T-cell (primary cell): ENCODE results near the gene NANOGP8. TPM values are rescaled to one million over a fixed set of nuclear protein-coding genes. Genes with fewer than 3 reads are reported as not detected.

Experiments
- ATAC-seq, 4 experiments: fragments of 200-7000 bp in 3 of 4; fragments of 150-1000 bp in 1 of 4; cut with Tn5 transposase; replicated peaks in 1 of 4; 1 replicate in 3 of 4; 2 replicates in 1 of 4; pipeline ENCODE4 v1.10.0; 2021; ENCODE audit warnings: moderate library complexity in 3 of 4, mild to moderate bottlenecking in 2 of 4, moderate number of reproducible peaks in 1 of 4
- CTCF ChIA-PET, 2 donors: fragments of 300-600 bp; sonication (Branson Sonifier 250); formaldehyde crosslinking; loops; one replicate each; lab custom pipeline; 2022; ENCODE audit warnings: antibody characterized with exemption in 2 of 2; lab: Charles Lee
- POLR2A ChIA-PET, 2 donors: fragments of 300-600 bp; sonication (Branson Sonifier 250); formaldehyde crosslinking; loops; one replicate each; lab custom pipeline; 2022; ENCODE audit warnings: antibody characterized with exemption in 2 of 2; lab: Charles Lee
- DNase-seq, 35 experiments: peaks; one replicate each; pipeline versions ENCODE4 v3.0.0 to v3.0.0-alpha.2; 2013 to 2023
- H3K27ac ChIP-seq: one replicate; pipeline ENCODE4 v1.5.1; 2013; ENCODE audit warnings: low read length
- H3K27me3 ChIP-seq, 2 experiments: replicated peaks in 1 of 2; 1 replicate in 1 of 2; 2 replicates in 1 of 2; pipeline versions ENCODE4 v1.6.1 to v1.7.0; 2013; ENCODE audit warnings: low read length in 1 of 2, mixed read lengths in 1 of 2; ENCODE audit not compliant: control insufficient read depth in 2 of 2, insufficient read depth in 2 of 2; ENCODE audit errors: extremely low read depth in 1 of 2
- H3K36me3 ChIP-seq, 2 donors: 1 replicate in 1 of 2; 2 replicates in 1 of 2; pipeline versions ENCODE4 v1.6.1 to v1.7.0; 2013; ENCODE audit warnings: low read length in 1 of 2; ENCODE audit not compliant: control insufficient read depth in 2 of 2, insufficient read depth in 1 of 2; ENCODE audit errors: extremely low read depth in 1 of 2
- H3K4me1 ChIP-seq, 2 experiments: 1 replicate in 1 of 2; 2 replicates in 1 of 2; pipeline versions ENCODE4 v1.6.1 to v1.7.0; 2013; ENCODE audit warnings: low read length in 2 of 2, mixed read lengths in 1 of 2; ENCODE audit not compliant: insufficient read depth in 2 of 2, control insufficient read depth in 1 of 2; ENCODE audit errors: extremely low read depth in 1 of 2
- H3K4me3 ChIP-seq, 2 donors: 1 replicate in 1 of 2; 2 replicates in 1 of 2; pipeline versions ENCODE4 v1.5.1 to v1.7.0; 2013; ENCODE audit warnings: mild to moderate bottlenecking in 2 of 2, low read length in 1 of 2, moderate library complexity in 1 of 2; ENCODE audit not compliant: control insufficient read depth in 1 of 2; ENCODE audit errors: extremely low read depth in 1 of 2
- H3K9me3 ChIP-seq: 2 replicates; pipeline ENCODE4 v1.7.0; 2013
- H3K27ac Mint-ChIP-seq, 2 donors: one replicate each; pipeline ENCODE4 v1.8.0; 2020 to 2021; ENCODE audit warnings: mild to moderate bottlenecking in 2 of 2, mixed read lengths in 2 of 2
- H3K27me3 Mint-ChIP-seq, 2 donors: one replicate each; pipeline ENCODE4 v1.8.0; 2021 to 2022; ENCODE audit warnings: mixed read lengths in 2 of 2
- H3K36me3 Mint-ChIP-seq: one replicate; pipeline ENCODE4 v1.8.0; 2021; ENCODE audit warnings: mixed read lengths
- H3K4me1 Mint-ChIP-seq, 3 donors: one replicate each; pipeline ENCODE4 v1.8.0; 2020 to 2022; ENCODE audit warnings: mixed read lengths in 3 of 3, mild to moderate bottlenecking in 1 of 3
- H3K4me3 Mint-ChIP-seq, 3 donors: one replicate each; pipeline ENCODE4 v1.8.0; 2020 to 2022; ENCODE audit warnings: mild to moderate bottlenecking in 3 of 3, mixed read lengths in 3 of 3, moderate library complexity in 3 of 3
- H3K9me3 Mint-ChIP-seq, 3 donors: one replicate each; pipeline ENCODE4 v1.8.0; 2020 to 2022; ENCODE audit warnings: mixed read lengths in 3 of 3
- WGBS: methylation state at CpG from one replicate; pipeline ENCODE4 v1.1.5; 2013; ENCODE audit warnings: missing lambda C conversion rate; ENCODE audit not compliant: insufficient coverage; 5-methylcytosine and 5-hydroxymethylcytosine counted together
- total RNA-seq, 35 experiments: library from RNA in 6 of 35; stranded (reverse) in 6 of 35; fragments of 120-200 nt in 1 of 35; gene quantifications; one replicate each; pipeline versions ENCODE4 v1.2.1 to v1.2.4 and lab custom pipeline; 2013 to 2026

NANOGP8 gene
- total RNA-seq, 5 donors from 2014 or later (not counting 1 experiment from before 2014, with no cell fraction given): 0.50 TPM; not detected in 4

- H3K4me1 Mint-ChIP-seq: no peaks in the 10 kb centered on the region
- H3K4me1 ChIP-seq: no peaks in the 10 kb centered on the region
- no peak overlapping the region for H3K4me3 Mint-ChIP-seq
- H3K36me3 Mint-ChIP-seq: no peaks in the 10 kb centered on the region
- H3K27me3 Mint-ChIP-seq: peaks cover 0 to 9% of the 10 kb centered on the region in 2 donors
- H3K9me3 ChIP-seq: no peaks in the 10 kb centered on the region
- ATAC-seq (no peak), DNase-seq (no peak)
- no peaks in the 10 kb centered on the region for H3K9me3 Mint-ChIP-seq
- CTCF ChIA-PET: no interaction called here
- H3K36me3 ChIP-seq: no peaks in the 10 kb centered on the region
- POLR2A ChIA-PET: no interaction called here
- 100% methylated on average over 1 of the region's 2 CpGs for WGBS
- H3K27me3 ChIP-seq: no peaks in the 10 kb centered on the region
- H3K4me3 ChIP-seq: no peak overlapping the region
- no peak overlapping the region for H3K27ac ChIP-seq
- no peak overlapping the region for H3K27ac Mint-ChIP-seq
Measured at GRCh38 chr15:35112346-35112745, 27.3 kb upstream of the NANOGP8 start.

GRCh38 chr15:35111861-35112260, 26.8 kb upstream of the NANOGP8 start:
- ChIA-PET POLR2A (no interaction called here), CTCF (no interaction called here)
- Histone ChIP-seq H3K27ac (no peak overlapping the region), H3K36me3 (no peaks in the 10 kb centered on the region), H3K9me3 (no peaks in the 10 kb centered on the region), H3K27me3 (no peaks in the 10 kb centered on the region), H3K4me1 (no peaks in the 10 kb centered on the region), H3K4me3 (no peak overlapping the region)
- H3K27ac Mint-ChIP-seq: no peak overlapping the region
- H3K4me3 Mint-ChIP-seq: no peak overlapping the region
- no peaks in the 10 kb centered on the region for H3K4me1 Mint-ChIP-seq
- no peaks in the 10 kb centered on the region for H3K36me3 Mint-ChIP-seq
- ATAC-seq (no peak), DNase-seq (no peak)
- no peaks in the 10 kb centered on the region for H3K9me3 Mint-ChIP-seq
- H3K27me3 Mint-ChIP-seq: peaks cover 0 to 9% of the 10 kb centered on the region in 2 donors

GRCh38 chr15:35108453-35108852, 23.4 kb upstream of the NANOGP8 start:
- H3K9me3 ChIP-seq: no peaks in the 10 kb centered on the region
- no peak for ATAC-seq
- Mint-ChIP-seq H3K9me3 (no peaks in the 10 kb centered on the region), H3K27ac (no peak overlapping the region), H3K36me3 (no peaks in the 10 kb centered on the region), H3K4me3 (no peak overlapping the region), H3K4me1 (no peaks in the 10 kb centered on the region), H3K27me3 (peaks cover 0 to 9% of the 10 kb centered on the region in 2 donors)
- H3K4me3 ChIP-seq: no peak overlapping the region
- no peaks in the 10 kb centered on the region for H3K27me3 ChIP-seq
- no peak for DNase-seq
- POLR2A ChIA-PET: no interaction called here
- no peaks in the 10 kb centered on the region for H3K4me1 ChIP-seq
- H3K27ac ChIP-seq: no peak overlapping the region
- CTCF ChIA-PET: no interaction called here
- H3K36me3 ChIP-seq: no peaks in the 10 kb centered on the region

DNA sequence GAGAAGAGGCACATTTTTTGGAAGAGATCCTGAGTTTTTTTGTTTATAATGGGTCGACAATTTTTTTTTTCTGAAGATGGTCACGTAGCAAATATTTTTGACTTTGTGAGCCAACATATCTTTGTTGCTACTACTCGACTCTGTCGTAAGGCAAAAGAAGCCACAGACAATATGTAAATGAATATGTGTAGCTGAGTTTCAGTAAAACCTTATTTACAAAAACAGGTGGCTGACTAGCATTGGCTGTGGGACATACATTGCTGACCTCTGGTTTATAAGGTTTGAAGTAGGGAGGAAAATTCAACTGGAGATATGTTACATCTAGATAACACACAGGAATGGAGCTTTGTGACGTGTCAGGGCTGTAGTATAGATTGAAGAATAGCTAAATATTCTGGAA, 22.5 kb upstream of the NANOGP8 start:
- Histone ChIP-seq H3K4me3 (no peak overlapping the region), H3K9me3 (no peaks in the 10 kb centered on the region), H3K36me3 (no peaks in the 10 kb centered on the region), H3K27ac (no peak overlapping the region), H3K4me1 (no peaks in the 10 kb centered on the region), H3K27me3 (no peaks in the 10 kb centered on the region)
- no peak overlapping the region for H3K27ac Mint-ChIP-seq
- H3K9me3 Mint-ChIP-seq: no peaks in the 10 kb centered on the region
- no peak overlapping the region for H3K4me3 Mint-ChIP-seq
- ChIA-PET CTCF (no interaction called here), POLR2A (no interaction called here)
- DNase-seq (no peak), ATAC-seq (no peak)
- H3K4me1 Mint-ChIP-seq: no peaks in the 10 kb centered on the region
- peaks cover 0 to 5% of the 10 kb centered on the region in 2 donors for H3K27me3 Mint-ChIP-seq
- no peaks in the 10 kb centered on the region for H3K36me3 Mint-ChIP-seq
- 25% methylated on average over 1 of the region's 5 CpGs for WGBS

GRCh38 chr15:35107122-35107521, 22.0 kb upstream of the NANOGP8 start:
- no peak overlapping the region for H3K4me3 Mint-ChIP-seq
- H3K4me1 Mint-ChIP-seq: no peaks in the 10 kb centered on the region
- POLR2A ChIA-PET: no interaction called here

DNA sequence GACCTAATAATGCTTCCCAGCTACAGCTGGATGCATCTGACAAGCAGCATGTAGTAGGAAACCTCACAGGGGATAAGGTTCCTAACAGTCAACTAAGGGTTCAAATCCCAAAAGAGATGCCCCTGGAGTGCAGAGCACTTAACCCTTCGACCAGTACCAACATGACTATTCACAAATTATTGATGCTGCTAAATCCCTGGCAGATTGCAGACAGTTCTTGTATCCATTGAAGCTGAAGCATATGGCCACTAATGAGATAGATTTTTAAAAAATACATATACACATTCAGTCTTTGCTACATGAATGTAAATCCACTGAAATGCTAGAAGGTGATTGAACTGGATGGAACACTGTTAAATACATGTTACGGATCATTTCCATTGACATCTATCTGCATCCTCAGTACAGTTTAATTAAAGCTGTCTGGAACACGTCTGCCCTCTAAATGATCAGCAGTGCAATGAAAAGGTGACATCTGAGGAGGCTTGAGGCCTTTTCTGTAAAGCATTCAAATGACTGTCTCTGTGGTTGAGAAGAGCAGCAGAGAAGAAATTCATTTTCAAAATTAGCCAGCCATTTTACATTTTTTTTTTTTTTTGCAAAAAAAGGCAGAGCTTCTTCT, 19.5 kb upstream of the NANOGP8 start:
- ChIA-PET CTCF (no interaction called here), POLR2A (no interaction called here)

More at GRCh38 chr15:35107122-35107521, 22.0 kb upstream of the NANOGP8 start:
- H3K9me3 ChIP-seq: no peaks in the 10 kb centered on the region
- Mint-ChIP-seq H3K27me3 (peaks cover 0 to 5% of the 10 kb centered on the region in 2 donors), H3K36me3 (no peaks in the 10 kb centered on the region), H3K9me3 (no peaks in the 10 kb centered on the region), H3K27ac (no peak overlapping the region)
- H3K4me3 ChIP-seq: no peak overlapping the region
- no CpG with 5 or more reads among the region's 3 CpGs for WGBS
- no peaks in the 10 kb centered on the region for H3K27me3 ChIP-seq
- H3K27ac ChIP-seq: no peak overlapping the region
- CTCF ChIA-PET: no interaction called here
- ATAC-seq: no peak
- no peak for DNase-seq
- H3K36me3 ChIP-seq: no peaks in the 10 kb centered on the region
- no peaks in the 10 kb centered on the region for H3K4me1 ChIP-seq

DNA sequence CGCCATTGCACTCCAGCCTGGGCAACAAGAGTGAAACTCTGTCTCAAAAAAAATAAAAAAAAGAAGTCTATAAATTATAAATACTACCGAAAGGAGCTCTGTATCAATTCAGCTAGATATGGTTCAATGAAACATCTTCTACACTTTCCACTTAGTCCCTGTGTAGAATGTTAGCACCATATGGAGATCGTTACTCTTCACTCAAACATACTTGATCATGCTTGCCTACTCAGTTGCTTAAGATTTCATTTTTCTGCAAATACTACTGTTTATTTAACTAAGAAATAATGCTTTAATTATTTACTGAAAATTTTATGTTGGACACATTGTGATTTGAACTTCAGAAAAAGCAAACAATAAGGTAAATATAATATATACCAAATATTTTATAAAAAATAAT, 17.1 kb upstream of the NANOGP8 start:
- H3K9me3 Mint-ChIP-seq: no peaks in the 10 kb centered on the region
- Histone ChIP-seq H3K27ac (no peak overlapping the region), H3K36me3 (no peaks in the 10 kb centered on the region), H3K9me3 (no peaks in the 10 kb centered on the region), H3K4me1 (no peaks in the 10 kb centered on the region), H3K4me3 (no peak overlapping the region), H3K27me3 (no peaks in the 10 kb centered on the region)
- POLR2A ChIA-PET: no interaction called here
- no peaks in the 10 kb centered on the region for H3K4me1 Mint-ChIP-seq
- CTCF ChIA-PET: no interaction called here
- DNase-seq: no peak
- ATAC-seq: no peak
- no peak overlapping the region for H3K4me3 Mint-ChIP-seq
- H3K27me3 Mint-ChIP-seq: no peaks in the 10 kb centered on the region
- no peak overlapping the region for H3K27ac Mint-ChIP-seq
- WGBS: no CpG with 5 or more reads among the region's 3 CpGs
- H3K36me3 Mint-ChIP-seq: no peaks in the 10 kb centered on the region

More for the DNA sequence above, 19.5 kb upstream of the NANOGP8 start:
- Mint-ChIP-seq H3K9me3 (no peaks in the 10 kb centered on the region), H3K27ac (no peak overlapping the region), H3K27me3 (no peaks in the 10 kb centered on the region), H3K4me3 (no peak overlapping the region), H3K36me3 (no peaks in the 10 kb centered on the region), H3K4me1 (no peaks in the 10 kb centered on the region)
- Histone ChIP-seq H3K36me3 (no peaks in the 10 kb centered on the region), H3K27ac (no peak overlapping the region), H3K4me3 (no peak overlapping the region), H3K9me3 (no peaks in the 10 kb centered on the region), H3K27me3 (no peaks in the 10 kb centered on the region), H3K4me1 (no peaks in the 10 kb centered on the region)
- ATAC-seq: no peak
- DNase-seq: no peak
- WGBS: no CpG with 5 or more reads among the region's 3 CpGs
